Renal cortical epithelial cell (primary cell): ENCODE data around the gene RNF17. TPM values are rescaled to one million over a fixed set of nuclear protein-coding genes. Genes with fewer than 3 reads are reported as not detected.

Experiments
- DNase-seq: peaks from one replicate; pipeline ENCODE4 v3.0.0-alpha.2; 2011; ENCODE audit warnings: low read depth
- total RNA-seq: library from RNA; depleted of rRNA; stranded (reverse); fragments of >200 nt; gene quantifications from 2 replicates; pipeline ENCODE4 v1.2.3, GENCODE V29; 2014

Gene RNF17
- total RNA-seq, 1 donor from 2014 or later = not detected

DNA sequence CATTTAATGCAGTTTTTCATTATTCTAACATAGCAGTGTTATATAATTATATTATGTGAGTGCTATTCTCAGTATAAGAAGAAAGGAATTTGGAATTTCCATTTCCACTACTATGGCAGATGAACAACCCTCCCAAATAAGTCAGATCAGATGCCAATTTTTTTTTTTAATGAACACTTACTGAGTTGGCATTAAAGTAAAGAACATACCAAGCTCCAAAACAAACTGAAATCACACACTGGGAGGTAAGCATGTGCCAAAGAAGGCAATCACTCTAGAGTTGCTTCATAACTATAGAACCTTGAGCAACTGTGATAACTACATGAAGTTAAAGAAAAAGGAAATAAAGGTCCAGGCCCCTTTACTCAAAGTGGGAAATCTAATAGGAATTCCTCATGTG is 90.3 kb downstream of the RNF17 start:
- no peak for DNase-seq

GRCh38 chr13:24858953-24859352 is 95.0 kb downstream of the RNF17 start:
- DNase-seq = no peak

DNA sequence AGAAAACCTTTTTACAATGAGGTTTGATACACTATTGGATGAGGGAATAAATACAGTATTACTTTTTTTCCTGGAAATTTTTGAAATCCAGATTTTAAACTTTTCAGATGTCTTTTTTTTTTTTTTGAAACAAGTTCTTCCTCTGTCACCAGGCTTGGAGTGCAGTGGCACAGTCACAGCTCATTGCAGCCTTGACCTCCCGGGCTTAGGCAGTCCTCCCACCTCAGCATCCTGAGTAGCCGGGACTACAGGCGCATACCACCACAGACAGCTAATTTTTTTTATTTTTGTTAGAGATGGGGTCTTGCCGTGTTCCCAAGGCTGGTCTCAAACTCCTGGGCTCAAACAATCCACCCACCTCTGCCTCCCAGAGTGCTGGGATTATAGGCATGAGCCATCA is 96.8 kb downstream of the RNF17 start:
- no peak for DNase-seq

DNA sequence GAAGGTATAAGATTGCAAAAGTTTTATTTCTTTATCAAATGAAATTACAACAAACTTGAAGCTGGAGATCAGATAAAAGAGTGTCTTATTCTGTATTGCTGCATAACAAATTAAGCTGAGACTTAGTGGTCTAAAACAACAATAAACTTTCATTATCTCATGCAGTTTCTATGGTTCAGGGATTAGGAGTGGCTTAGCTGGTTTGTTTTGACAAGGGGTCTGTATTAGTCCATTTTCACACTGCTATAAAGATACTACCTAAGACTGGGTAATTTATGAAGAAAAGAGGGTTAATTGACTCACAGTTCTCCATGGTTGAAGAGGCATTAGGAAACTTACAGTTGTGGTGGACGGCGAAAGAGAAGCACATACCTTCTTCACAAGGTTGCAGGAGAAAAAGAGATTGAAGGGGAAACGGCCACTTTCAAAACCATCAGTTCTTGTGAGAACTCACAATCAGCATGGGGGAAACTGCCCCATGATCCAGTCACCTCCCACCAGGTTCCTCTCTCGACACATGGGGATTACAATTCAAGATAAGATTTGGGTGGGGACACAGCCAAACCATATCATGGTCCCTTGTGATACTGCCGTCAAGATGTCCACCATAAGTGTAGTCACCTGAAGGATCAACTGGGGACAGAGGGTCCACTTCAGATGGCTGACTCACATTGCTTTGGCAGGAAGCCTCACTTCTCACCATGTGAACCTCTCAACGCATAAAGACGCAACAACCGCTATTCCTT is 97.8 kb downstream of the RNF17 start:
- peak; percentile 2 for DNase-seq

DNA sequence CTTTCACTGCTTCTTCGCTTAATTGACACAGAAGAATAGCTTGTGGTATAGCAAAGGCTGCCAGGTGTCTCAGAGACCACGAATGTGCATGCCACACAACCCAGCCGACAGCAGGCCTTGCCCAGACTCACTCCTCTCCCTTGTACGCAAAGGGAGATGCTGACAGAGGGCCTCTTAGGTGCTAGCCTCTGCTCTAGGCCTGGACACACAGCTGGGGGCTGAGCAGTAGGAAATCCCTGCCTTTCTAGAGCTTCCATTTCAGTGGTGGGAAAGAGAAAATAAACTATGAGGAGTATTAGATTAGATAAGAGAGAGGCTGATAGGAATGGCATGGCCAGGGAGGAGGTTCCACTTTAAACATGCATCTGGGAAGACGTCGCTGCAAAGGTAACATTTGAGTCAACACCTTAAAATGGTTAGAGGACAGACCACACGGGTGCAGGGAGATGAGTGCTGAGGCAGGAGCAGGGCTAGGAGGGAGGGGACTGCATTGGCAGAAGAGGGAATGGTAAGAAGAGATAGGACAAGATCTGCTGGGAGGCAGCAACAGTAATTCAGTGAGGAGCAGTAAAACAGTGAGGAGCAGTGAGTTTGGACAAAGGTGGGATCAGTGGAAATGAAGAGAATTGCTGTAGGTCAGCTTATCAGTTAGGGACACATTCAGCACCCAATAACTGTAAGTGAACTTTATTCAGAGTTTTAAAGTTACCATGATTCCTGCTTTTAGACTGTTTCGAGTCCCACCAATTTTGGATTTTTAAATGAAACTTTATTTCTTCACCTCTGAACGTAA is 100.0 kb downstream of the RNF17 start:
- DNase-seq = peak; percentile 16

DNA sequence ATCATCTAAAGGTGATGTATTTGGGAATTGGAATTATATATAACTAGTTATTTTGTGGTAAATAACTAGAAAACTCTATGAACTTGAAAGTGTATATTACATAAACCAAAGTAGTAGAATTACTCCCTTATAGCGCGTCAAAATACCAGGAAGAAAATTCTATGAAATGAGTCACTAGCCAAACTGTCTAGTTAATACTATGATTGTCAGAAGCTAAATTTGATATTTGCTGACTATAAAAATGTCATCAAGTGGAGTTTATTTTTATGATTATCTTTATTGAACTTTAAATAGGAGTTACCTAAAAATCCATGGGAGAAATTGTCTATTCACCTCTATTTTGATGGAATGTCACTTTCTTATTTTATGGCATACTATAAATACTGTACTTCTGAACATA is 100.6 kb downstream of the RNF17 start:
- DNase-seq = no peak

- peak; percentile 4 for DNase-seq
These were observed 101.4 kb downstream of the RNF17 start for GRCh38 chr13:24865163-24865953.

DNA sequence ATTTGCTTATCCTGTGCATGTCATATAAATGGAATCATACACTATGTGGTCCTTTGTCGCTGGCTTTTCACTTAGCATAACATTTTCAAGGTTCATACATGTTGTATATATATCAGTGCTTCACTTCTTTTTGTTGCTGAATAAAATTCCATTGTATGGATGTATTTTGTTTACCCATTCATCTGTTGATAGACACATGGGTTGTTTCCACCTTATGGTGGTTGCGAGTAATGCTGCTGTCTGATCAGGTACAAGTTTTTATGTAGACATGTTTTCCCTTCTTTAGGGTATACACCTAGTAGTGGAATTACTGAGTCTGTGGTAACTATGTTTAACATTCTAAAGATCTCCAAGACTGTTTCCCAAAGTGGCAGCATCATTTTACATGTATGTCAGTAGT is 102.5 kb downstream of the RNF17 start:
- no peak for DNase-seq

- DNase-seq = no peak
These were observed 104.9 kb downstream of the RNF17 start for GRCh38 chr13:24868874-24869273.

DNA sequence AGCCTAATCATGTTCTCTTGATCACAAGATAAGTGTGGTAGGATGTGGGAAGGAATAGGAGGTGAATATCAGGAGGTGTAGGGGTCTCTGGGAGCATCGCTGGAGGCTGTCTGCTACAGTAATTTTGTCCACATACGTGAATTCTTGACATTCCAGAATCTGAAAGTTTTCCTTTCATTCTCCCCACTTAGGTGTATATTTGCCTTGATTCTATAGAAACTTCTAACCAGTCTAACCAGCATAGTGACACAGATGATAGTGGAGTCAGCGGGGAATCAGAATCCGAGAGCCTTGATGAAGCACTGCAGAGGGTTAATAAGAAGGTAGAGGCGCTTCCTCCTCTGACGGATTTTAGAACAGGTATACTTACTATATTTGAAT is 106.4 kb downstream of the RNF17 start:
- DNase-seq = no peak

DNA sequence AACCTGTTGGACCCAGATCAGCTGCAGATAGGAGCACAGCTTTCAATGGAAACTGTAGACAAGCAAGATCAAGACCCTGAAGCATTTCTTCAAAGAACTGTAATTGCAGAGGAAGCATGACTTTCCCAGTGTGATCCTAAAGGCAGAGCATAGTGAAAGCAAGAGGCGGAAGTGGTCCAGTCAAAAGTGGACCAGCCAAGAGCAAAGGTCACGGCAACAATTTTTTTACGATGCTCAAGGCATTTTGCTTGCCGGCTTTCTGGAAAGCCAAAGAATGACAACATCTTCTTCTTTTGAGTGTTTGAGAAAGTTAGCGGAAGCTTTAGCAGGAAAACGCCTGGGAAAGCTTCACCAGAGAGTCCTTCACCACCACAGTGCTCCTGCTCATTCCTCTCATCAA is 111.6 kb downstream of the RNF17 start:
- DNase-seq = no peak

DNA sequence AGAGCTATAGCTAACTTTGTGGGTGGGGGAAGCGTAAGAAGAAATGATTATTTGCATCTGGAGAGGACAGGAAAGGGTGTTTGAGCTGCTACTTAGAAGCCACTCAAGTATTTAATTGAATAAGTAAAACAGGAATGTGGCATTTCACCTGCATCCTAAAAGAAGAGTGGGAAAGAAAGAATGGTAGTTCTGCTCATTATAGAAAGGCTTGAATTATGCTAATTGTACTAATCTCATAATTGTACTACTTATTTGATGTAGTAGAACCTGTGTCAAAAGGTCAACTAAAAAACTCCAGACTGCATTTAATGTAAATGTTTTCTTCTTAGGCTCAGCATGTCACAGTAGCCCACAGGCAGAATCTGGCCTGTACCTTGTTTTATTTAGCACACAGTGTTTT is 113.6 kb downstream of the RNF17 start:
- DNase-seq = no peak

DNA sequence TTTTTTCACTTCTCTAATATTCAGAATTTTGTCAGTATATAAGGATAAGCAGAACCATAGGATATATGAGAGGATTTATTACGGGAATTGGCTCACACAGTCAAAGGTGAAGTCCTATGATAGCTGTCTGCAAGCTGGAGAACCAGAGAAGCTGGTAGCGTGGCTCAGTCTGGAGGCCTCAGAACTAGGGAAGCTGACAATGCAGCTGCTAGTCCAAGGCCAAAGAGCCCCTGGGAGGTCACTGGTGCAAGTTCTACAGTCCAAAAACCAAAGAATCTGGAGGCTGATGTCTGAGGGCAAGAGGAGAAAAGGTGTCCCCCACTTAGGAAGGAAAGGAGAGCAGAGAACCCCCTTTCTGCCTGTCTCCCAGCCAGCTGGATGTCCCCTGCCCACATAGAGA is 114.4 kb downstream of the RNF17 start:
- DNase-seq = no peak

GRCh38 chr13:24882665-24883064 is 118.7 kb downstream of the RNF17 start:
- DNase-seq = no peak

GRCh38 chr13:24887759-24888158 is 123.8 kb downstream of the RNF17 start:
- no peak for DNase-seq

GRCh38 chr13:24888291-24888931 is 124.4 kb downstream of the RNF17 start:
- no peak for DNase-seq

- DNase-seq = no peak
These were observed 126.3 kb downstream of the RNF17 start for GRCh38 chr13:24890256-24890655.

- DNase-seq = no peak
These were observed 127.6 kb downstream of the RNF17 start for GRCh38 chr13:24891476-24892108.

- no peak for DNase-seq
These were observed 128.9 kb downstream of the RNF17 start for GRCh38 chr13:24892829-24893228.

GRCh38 chr13:24893863-24894262 is 129.9 kb downstream of the RNF17 start:
- DNase-seq = no peak

GRCh38 chr13:24894277-24894971 is 130.5 kb downstream of the RNF17 start:
- DNase-seq = no peak
